Inflammatory macrophage (primary cell): Measurements from ENCODE around the gene PPFIBP2.

ENCODE experiments used
- DNase-seq, 2 donors: peaks; one replicate each; pipeline ENCODE4 v3.0.0-alpha.2; 2020 to 2022
- total RNA-seq, 18 experiments: gene quantifications; one replicate each; lab custom pipeline; 2026; ENCODE audit warnings: mixed read lengths in 6 of 18, inconsistent platforms in 2 of 18; lab: John Stamatoyannopoulos, UW

PPFIBP2 gene
- 17.5 to 85.8 (median 44.5) reads per million in 18 experiments for total RNA-seq

GRCh38 chr11:7513234-7514098, at the start of gene PPFIBP2:
Gene PPFIBP2 (plus strand): TSS chr11:7513999. CDS start chr11:7549476, 35,477 bp downstream.
- DNase-seq, result peak; percentile 76 to 80

GRCh38 chr11:7467652-7468051, 46.1 kb upstream of the PPFIBP2 start:
- DNase-seq, result no peak

- DNase-seq, result no peak
Measured at GRCh38 chr11:7469351-7469865, 44.4 kb upstream of the PPFIBP2 start.

- no peak for DNase-seq
Measured at GRCh38 chr11:7471071-7471470, 42.7 kb upstream of the PPFIBP2 start.

GRCh38 chr11:7473717-7474116, 40.1 kb upstream of the PPFIBP2 start:
- DNase-seq, result no peak

GRCh38 chr11:7480113-7480512, 33.7 kb upstream of the PPFIBP2 start:
- DNase-seq, result no peak

GRCh38 chr11:7484131-7484530, 29.7 kb upstream of the PPFIBP2 start:
- DNase-seq, result no peak

- no peak for DNase-seq
Measured at GRCh38 chr11:7484645-7485044, 29.2 kb upstream of the PPFIBP2 start.

- DNase-seq, result no peak
Measured at GRCh38 chr11:7485186-7486097, 28.4 kb upstream of the PPFIBP2 start, which contains the start of gene OLFML1. Gene OLFML1 (plus strand): TSS chr11:7485506. CDS start chr11:7485876, 370 bp downstream.

- no peak for DNase-seq
Measured at GRCh38 chr11:7486098-7486780, 27.6 kb upstream of the PPFIBP2 start.

- no peak for DNase-seq
Measured at GRCh38 chr11:7486781-7487140, 27.0 kb upstream of the PPFIBP2 start.

- DNase-seq, result no peak
Measured at GRCh38 chr11:7487360-7487759, 26.4 kb upstream of the PPFIBP2 start.

GRCh38 chr11:7488681-7489080, 25.1 kb upstream of the PPFIBP2 start:
- DNase-seq, result no peak

- peak; percentile 52 to 65 for DNase-seq
Measured at GRCh38 chr11:7489376-7489775, 24.4 kb upstream of the PPFIBP2 start.

- peak; percentile 7 to 39 for DNase-seq
Measured at GRCh38 chr11:7490054-7490453, 23.7 kb upstream of the PPFIBP2 start.

- DNase-seq, result no peak
Measured at GRCh38 chr11:7490535-7490934, 23.3 kb upstream of the PPFIBP2 start.

- no peak for DNase-seq
Measured at GRCh38 chr11:7492253-7492652, 21.5 kb upstream of the PPFIBP2 start.

- no peak for DNase-seq
Measured at GRCh38 chr11:7493670-7494069, 20.1 kb upstream of the PPFIBP2 start.

GRCh38 chr11:7494086-7494745, 19.6 kb upstream of the PPFIBP2 start:
- no peak for DNase-seq

GRCh38 chr11:7495882-7496551, 17.8 kb upstream of the PPFIBP2 start:
- DNase-seq, result peak; percentile 56 to 75

- DNase-seq, result peak; percentile 39 to 48
Measured at GRCh38 chr11:7498193-7498592, 15.6 kb upstream of the PPFIBP2 start.
